Activated CD8-positive, alpha-beta memory T cell treated with anti-CD3 and anti-CD28 coated beads, Interleukin-2, amount 50 U/mL, for 1 hour (primary cell): ENCODE measurements around the gene CEP295NL.
A peak's percentile ranks its signal among the peaks of the same experiment; 100 is the strongest.
"Not testable (repeated sequence)": the region's sequence is repeated elsewhere in the genome, so short reads cannot be mapped to it uniquely, and the experiment has no call there.

ENCODE experiments used
- DNase-seq: peaks from one replicate; pipeline ENCODE4 v3.0.0-alpha.2; 2020; ENCODE audit errors: extremely low read depth

The CEP295NL gene

DNA sequence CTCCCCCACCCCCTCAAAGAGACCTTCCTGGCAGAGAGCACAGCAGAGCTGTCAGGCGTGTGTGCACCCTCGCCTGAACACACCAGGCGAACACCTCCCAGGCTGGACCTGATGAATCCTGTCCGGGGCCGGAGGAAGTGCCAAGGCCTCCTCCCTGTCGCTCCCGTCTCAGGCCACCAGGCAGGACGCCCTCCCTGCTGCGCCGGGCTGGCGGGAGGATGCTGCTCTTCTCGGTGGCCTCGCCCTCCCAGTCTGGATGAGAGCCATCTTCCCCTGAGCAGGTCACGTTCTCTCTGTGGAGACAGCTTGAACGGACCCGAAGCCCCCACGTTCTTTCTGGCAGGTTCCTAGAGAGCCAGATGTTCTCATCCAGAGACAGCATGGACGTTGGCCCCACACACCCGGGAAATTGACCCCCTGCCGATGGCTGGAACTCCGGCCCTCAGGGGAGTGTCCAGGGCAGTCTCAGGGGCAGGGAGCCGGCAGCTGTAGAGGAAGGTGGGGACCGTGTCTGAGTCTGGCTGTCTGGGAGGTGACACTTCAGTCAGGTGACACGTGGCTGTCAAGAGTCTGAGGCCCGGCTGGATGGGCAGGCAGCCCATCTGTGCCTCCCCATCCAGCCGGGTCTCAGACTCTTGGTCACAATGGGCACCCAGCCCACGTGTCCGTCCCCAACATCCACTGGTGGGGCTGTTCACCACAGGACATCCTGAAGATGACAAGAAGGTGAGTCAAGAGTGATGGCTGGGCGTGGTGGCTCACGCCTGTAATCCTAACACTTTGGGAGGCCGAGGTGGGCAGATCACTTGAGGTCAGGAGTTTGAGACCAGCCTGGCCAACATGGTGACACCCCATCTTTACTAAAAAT is 27.1 kb upstream of the CEP295NL start:
- no peak for DNase-seq

GRCh38 chr17:78925662-78926555 is 22.9 kb upstream of the CEP295NL start:
- DNase-seq, result no peak

GRCh38 chr17:78925234-78925633 is 22.2 kb upstream of the CEP295NL start, which contains the start of gene TIMP2:
Gene TIMP2, minus strand, starts transcription at chr17:78925387. Its CDS starts 299 bp downstream, at chr17:78925088.
- peak; percentile 33 for DNase-seq

DNA sequence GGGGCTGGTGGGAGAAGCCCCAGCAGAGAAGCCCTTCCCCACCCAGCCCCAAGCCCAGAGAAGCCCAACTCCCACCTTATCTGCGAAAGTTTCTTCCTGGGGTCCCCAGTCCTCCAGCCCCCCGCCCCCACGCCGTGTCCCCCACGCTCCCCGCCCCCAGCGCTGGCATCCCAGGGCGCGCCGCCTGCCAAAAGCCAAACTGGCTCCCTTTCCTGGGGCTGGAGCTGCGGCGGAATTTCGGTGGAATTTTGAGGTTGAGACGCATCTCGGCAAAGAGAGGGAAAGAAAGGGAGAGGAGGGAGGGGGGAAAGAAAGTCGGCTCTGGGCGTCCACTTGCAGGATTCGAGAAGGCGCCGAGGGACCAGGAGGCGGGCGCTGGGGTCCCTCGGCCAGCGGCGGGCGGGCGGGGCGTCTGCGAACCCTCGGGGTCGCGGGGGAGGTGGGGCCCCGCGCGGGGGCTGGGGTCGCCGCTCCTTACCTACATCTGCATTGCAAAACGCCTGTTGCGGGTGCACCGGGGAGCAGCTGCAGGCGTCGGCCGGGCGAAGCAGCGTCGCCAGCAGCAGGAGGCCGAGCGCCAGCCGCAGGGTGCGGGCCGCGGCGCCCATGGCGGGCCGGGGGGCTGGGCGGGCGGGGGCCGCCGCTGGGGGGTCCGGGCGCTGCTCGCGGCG is 21.6 kb upstream of the CEP295NL start:
- no peak for DNase-seq

DNA sequence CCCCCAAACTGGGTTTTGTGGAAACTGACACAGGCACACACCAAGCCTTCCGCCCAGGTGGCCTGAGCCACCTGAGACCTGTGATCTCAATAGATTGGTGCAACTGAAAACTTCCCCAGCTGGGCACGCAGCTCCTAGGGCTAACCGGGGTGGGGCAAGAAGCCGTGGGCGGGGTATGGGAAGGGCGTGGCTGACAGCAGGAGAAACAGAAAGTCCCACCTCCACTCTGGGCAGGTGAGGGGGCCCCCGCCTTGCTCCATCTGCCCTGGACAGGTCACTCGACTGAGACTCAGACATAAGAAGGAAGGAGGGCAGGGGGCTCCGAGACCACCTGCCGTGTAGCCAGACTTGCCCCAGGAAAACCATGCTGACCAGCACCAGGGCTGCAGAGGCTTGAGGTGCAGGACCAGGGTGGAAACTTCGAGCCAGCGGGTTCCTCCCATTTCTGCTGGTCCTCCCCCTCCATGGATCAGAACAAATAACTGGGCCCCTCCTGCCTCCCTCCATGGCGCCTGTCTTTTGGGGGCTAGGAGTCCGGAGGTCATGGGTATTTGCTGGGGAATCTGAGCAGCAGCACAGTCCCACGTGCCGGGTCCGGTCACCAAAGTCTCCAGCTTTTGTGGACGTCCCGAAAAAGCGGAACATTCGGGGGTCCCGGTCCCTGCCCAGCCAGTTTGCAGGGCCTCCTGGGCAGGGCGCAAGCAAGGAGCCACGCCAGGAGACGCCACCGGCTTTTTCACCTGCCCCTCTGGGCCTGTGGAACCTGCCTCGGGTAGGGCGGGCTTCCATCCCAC is 20.9 kb upstream of the CEP295NL start:
- DNase-seq, result no peak

- DNase-seq, result no peak
These were observed 20.0 kb upstream of the CEP295NL start for GRCh38 chr17:78922816-78923498.

DNA sequence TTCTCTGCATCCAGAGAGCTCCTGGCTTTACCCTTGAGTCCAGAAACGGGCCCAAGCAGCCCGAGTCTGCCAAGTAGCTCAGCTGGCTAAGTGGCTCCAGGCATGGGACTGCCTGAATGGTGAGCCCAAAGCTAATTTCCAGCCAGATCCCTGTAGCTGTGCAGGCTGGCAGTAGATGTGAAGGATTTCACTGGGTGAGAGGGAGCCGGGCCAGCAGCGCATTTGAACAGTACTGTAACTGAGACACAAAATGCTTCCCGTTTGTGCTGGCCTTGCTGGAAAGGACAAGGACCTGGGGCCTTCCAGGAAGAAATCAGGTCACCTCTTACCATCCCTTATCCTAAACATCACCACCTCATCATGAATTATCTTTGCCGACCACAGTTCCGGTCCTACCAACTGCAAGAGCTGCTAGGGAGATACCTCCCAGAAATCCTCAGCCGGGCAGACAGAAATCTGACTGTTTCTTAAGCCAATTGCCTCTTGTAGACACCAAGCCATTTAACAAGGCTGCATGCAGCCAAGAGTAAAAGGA is 18.5 kb upstream of the CEP295NL start:
- no peak for DNase-seq

DNA sequence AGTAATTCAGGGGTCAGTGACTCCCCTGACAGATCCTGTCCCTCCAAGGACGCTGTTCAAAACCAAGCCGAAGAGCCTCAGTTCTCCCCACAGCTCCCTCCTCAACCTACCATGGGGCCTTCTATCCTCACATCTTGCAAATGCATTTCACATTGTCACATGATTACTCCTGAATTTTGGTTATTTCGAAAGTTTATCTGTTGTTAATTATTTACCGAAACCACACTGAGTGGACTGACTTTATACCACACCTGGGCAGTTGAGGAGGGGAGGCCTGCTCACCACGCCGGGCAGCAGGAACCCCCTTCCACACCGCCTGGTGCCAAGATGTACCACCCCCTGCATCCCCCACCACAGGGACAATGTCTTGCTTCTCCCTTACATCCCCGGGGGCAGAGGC is 17.5 kb upstream of the CEP295NL start:
- no peak for DNase-seq

DNA sequence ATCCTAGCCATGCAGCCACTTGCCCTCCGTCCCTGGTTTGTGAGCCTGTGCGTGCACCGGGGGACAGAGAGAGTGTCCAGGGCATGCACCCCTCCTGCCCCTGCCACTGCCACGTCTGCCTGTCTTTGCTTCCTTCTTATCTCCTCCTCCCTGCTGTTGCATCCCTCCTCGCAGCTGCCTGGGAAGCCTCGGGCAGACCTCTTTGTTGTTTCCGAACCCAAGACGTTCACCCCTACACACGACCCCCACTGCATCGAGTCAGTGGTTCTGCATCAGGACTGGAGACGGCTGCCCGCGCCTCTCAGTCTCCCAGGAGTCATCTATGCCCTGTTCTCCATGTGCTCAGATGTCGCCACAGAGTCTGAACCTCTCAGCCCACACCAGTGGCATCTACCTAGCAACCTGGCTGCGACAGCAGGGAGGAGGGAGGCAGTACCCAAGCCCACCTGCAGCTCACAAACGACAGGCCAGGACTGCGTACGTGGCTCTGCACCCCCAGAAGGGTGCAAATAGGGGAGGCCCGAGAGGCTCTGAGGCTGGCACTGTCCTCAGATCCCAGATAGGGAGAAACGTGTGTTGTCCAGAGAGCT is 17.0 kb upstream of the CEP295NL start:
- no peak for DNase-seq

DNA sequence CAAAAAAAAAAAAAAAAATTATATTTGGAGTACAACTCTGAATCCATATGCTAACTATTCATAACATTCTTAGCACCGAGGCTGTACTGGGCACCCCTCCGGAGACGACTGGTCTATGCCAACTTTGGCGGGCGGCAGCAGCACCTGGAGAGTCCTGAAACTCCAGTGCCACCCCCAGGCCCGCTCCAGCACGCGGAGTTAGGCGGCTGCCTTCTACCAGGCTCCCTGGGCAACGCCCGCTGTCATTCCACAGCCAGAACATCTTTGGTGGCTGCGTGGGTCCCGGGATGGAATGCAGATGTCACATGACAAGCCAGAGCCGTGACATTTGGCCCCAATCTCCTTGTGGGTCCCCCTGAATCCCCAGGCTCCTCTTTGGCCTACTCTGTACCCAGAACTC is 16.0 kb upstream of the CEP295NL start:
- no peak for DNase-seq

DNA sequence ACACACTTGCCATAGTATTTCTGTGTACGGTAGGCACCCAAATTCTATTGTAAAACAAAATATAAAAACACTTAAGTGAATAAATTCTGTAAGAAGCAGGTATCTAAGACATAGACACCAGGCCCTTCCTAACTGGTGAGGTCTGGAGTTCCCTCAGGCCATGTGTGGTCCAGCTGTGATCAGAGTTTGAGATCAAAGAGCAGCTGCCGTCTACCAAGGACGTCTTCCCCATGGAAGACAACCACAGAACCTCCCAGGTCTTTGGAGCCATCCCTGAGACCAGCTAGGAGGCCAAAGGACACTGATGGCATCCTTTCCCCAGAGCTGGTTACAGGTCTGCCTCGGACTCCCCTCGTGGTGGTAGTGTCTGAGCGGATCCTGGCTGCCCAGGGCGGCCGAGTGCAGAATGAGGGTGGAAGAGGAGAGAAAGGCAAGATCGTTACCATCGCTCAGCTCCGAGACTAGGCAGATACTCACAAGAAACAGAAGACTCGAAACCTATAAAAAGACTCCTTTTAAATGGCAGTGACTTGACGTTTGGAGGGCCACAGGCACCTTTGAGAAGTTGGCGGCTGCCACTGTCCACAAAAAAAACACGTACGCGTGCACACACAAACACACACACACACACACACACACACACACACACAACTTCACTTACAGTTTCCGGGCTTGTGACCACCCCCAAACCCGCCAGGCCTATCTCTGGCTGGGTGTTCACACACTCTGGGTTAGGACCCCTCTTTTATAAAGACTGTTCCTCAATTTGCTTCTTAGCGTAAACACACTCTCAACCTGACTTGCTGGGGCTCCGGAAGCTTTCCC is 14.7 kb upstream of the CEP295NL start:
- no peak for DNase-seq

GRCh38 chr17:78915872-78916632 is 13.1 kb upstream of the CEP295NL start:
- no peak for DNase-seq

DNA sequence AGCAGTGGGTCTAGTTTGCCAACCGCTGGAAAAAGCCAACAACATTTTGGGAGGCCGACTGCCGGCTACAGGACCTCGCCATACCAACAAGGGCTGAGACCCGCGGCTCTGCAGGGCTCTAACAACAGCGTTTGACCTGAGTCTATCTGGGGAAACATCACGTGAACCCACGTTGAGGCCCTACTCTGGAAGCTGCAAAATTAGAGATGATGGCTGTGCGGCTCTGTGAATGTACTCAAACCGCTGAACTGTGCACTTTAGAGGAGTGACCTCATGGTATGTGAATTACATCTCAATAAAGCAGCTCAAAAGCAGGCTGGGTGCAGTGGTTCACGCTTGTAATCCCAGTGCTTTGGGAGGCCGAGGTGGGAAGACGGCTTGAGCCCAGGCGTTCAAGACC is 10.1 kb upstream of the CEP295NL start:
- DNase-seq, result no peak

GRCh38 chr17:78912082-78912481 is 9.1 kb upstream of the CEP295NL start:
- no peak for DNase-seq

GRCh38 chr17:78911543-78911942 is 8.5 kb upstream of the CEP295NL start:
- not testable (repeated sequence) for DNase-seq

GRCh38 chr17:78910497-78911284 is 7.7 kb upstream of the CEP295NL start:
- no peak for DNase-seq

- DNase-seq, result no peak
These were observed 5.4 kb upstream of the CEP295NL start for GRCh38 chr17:78908426-78908825.

DNA sequence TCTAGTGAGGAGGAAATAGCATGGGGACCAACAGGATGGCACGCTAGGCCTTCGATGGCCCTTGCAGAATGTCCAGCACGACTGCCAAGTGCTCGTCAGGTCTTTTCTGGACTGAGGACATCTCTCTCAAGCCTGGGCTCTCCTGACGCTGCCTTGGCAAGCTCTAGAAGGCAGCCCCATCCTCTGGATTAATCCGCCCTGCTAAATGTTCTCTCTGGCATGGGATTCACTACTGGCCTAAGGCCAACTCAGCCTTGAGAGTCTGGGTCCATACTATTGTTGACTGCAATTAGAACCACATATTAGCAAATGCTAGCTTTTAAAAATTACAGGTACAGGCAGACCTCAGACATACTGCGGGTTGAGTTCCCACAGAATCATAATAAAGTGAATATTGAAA is 2.5 kb upstream of the CEP295NL start:
- no peak for DNase-seq
